ENCODE data around the gene MINAR1.

The MINAR1 gene

DNA sequence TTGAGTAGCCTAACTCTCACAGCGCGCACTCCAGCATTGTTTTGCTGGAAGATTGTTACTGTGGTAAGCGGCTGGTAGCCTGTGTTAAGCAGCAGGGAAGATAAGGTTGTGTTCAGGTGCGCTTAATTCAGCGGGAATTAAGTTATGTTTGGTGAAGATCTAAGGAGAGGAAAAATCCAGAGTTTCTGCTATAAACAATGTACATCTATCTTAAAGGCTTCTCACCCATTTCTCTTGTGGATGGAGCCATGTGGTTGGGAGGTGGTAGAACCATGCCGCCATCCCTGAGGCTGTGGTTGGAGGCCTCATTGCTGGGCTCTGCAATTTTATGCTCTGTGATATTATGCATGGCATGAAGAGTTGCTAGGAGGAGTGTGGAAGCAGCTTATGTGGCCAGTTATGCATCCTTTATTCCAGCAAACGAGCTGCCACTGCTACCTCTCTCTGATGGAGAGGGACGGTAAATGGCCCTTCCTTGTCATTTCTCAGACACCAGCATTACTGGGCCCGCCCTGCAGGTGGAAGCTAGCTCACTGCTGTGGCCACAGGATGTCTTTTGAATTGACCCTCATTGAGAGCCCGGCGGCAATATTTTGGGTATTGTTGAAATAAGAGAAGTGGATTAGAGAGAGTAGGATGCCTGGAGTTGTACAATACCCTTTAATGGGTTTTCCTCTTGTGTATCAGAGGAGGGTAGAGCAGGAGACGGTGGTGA, 1.3 kb downstream of the MINAR1 start:
- DNase-seq: no peak

DNA sequence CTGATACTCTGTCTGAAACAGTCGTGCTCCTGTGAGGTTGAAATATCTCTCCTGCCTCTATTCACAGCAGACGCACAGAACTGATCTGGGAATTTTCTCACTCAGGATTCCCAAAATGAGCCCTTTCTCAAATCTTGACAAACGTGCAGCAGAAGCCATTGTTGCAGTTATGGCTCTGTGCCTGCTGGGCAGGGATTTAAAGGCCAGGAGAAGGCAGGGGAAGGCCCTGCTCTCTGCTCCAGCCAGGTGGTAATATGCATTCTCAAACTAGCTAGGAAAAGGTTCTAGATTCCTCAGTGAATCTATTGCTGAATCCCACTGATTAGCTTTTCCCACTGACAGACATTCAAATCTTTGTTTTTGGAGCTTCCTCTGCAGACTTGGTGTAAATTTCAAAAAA, 2.2 kb downstream of the MINAR1 start:
- no peak for DNase-seq

DNA sequence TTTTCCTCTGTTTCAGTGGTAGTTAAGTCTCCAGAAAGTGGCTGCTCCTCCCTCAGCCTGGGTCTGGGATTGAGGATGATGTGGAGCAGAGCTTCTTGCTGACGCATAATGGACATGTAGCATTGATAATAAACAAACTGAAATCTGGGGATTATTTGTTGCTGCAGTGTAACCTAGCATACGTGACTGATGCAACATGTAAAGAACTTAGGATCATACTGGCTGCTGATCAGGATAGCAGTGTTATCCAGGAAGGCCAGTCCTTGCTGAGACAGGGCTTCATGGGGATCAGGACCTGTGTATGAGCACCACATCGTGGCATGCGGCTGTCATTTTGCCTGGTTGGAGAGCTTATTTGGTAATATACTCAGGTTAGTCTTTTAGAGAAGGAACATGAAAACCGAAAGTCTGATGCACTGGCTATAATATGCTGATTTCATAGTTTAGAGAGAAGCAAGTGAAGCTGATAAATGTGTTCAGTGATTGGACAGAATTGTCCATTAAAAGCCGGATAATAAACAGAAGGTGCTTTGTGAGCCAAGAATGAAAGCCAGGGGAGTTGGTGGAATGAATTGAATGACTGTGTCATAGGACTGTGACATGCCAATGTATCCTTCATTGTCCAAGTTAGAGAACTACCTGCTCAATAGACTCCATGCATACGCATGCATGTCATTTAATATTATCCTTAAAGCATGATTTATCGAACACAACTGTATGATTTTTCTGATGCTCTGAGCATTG, 4.1 kb downstream of the MINAR1 start:
- no peak for DNase-seq

DNA sequence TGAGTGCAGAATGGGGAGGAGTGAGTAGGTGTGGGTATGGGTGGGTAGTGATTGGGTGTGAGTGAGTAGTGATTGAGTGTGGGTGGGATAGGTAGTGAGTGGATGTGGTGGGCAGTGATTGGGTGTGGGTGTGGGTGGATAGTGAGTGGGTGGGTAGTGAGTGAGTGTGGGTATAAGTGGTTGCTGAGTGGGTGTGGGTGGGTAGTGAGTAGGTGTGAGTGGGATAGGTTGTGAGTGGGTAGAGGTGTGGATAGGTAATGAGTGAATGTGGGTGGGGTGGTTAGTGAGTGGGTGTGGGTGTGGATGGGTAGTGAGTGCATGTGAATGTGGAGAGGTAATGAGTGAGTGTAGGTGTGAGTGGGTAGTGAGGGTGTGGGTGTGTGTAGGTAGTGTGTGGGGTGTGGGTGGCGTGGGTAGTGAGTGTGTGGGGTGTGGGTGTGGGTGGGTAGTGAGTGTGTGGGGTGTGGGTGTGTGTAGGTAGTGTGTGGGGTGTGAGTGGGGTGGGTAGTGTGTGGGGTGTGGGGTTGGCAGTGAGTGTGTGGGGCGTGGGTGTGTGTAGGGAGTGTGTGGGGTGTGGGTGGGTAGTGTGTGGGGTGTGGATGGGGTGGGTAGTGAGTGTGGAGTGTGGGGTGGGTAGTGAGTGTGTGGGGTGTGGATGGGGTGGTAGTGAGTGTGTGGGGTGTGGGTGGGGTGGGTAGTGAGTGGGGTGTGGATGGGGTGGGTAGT, 5.3 kb downstream of the MINAR1 start:
- DNase-seq: no peak

DNA sequence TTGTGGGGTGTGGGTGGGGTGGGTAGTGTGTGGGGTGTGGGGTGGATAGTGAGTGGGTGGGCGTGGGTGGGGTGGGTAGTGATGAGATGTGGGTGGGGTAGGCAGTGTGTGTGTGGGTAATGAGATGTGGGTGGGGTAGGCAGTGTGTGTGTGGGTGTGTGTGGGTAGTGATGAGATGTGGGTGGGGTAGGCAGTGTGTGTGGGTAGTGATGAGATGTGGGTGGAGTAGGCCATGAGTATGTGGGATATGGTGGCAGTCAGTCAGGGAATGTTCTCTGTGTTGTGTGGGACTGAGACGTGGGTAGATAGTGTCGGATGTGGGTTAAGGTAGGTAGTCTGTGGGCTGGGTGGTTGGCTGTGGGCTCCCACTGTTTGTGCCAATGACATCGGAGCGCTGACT, 7.1 kb downstream of the MINAR1 start:
- no peak for DNase-seq

DNA sequence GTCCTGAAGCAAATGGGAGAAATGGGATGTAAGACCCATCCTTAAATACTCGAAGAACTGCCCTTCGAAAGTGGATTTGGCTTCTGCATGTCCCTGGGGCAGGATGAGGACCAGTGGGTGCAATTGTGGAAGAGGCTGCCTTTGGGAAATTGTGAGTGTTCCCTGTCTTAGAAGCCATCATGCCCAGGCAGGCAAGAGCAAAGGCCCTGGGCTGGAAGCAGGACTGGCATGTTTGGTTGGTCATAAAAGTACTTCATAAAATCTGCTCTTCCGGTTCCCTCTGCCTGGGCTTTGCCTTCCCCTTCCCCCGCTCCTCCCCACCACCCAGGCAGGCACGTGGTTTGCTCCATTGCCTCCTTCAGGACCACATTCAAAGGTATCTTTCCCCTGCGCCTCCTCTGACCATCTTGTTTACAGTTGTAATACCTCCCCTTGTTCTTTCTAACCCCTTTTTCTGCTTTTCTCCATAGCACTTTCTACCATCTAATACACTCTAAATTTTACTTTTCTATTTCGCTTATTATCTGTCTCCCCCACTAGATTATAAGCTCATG, 8.3 kb downstream of the MINAR1 start:
- DNase-seq: no peak

DNA sequence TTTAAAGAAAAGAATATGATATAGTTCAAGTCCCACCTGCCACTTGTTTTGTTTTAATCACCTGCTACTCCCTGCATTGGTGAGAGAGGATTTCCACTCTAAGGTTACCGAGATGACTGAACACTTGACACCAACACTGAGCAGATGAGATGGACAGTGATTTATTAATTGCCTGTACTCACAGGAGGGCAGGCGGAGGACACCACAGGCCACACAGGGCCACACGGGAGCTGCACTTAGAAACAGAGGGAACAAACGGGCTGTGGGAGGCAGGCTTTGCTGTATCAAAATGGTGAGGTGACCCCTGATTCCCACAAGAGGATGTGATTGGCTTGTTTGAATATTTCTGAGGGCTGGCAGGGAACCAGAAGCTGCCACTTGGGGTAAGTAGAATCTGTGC, 10.8 kb downstream of the MINAR1 start:
- DNase-seq: no peak

DNA sequence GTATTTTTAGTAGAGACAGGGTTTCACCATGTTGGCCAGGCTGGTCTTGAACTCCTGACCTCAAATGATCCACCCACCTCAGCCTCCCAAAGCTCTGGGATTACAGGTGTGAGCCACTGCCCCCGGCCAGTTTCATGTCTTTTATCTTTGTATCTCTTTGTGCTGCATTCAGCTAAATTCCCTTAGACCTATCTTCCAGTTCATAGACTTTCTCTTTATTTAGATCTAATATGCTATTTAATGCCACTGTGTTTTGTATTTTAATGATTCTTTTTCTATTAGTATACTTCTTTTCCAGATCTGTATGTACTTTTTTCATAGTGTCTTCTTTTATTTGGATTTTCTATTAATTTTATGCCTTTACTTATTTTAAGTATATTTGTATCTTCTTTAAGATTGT, 14.9 kb downstream of the MINAR1 start:
- no peak for DNase-seq

DNA sequence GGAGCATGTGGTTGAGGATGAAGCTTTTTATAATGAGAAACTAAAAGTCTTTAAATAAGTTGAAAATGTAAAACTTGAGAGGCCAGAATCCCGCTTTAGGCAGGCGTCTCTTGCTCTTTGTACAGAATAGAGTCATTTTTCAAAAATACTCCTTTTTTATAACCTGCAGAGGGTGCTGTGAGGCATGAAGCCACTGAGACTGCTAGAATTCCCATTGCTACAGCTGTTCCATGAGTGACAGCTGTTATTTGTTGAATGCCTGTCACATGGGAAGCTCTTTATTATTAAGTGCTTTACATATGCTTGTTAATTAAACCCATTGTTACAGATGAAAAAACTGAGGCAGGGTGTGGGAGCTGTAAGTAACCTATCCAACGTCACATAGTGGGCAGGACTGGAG, 18.5 kb downstream of the MINAR1 start:
- DNase-seq: no peak

DNA sequence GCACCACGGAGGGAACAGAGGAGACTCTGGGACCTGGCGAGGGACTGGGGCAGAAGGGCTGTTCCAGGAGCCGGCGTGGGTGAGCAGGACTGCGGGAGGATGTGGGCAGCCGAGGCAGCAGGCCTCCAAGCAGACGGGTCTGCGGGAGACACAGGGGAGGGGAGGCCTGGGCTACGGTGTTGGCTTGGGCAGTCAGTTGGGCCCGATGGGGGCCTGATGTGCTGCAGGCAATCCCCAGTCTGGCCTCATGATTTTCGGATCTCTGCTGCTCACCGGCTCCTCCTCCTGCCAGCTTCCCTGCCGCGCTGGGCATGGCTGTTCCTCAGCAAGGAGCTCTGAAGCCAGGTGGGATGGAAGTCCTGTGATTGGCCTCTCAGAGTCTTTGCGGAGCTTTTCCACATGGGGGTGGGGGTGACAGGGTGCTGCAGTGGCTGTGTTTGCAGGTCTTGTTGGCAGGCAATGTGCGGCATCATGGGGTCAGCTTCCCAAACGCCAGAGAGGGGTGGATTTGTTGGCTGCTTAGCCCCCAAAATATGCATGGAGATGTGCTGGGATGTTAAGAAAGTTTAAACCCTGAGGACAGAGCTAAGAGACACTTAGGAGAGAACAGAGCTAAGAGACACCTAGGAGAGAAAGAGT, 19.3 kb downstream of the MINAR1 start:
- no peak for DNase-seq

DNA sequence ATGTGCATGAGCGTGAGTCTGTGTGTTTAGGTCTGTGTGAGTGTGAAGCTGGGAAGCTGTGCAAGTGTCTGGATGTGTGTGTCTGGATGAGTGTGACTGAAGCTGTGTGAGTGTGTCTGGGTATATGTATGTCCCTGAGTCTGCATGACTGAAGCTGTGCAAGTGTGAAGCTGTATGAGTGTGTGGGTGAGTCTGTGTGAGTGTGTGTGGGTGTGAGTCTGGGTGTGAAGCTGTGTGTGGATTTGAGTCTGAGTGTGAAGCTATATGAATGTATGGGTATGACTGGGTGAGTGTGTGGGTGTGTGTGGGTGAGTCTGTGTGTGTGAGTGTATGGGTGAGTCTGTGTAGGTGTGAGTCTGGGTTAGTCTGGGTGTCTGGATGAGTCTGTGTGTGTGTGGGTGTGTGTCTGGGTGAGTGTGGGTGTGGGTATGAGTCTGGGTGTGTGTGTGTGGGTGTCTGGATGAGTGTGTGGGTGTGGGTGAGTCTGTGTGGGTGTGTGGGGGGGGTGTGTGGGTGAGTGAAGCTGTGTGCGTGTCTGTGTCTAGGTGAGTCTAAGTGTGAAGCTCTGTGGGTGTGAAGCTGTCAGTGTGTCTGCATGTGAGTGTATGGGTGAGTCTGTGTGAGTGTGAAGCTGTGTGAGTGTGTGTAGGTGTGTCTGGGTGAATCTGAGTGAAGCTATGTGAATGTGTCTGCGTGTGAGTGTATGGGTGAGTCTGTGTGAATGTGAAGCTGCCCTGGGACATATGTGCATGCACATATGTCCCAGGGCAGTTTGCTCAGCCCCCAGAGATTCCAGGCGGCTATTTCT, 20.3 kb downstream of the MINAR1 start:
- DNase-seq: no peak

DNA sequence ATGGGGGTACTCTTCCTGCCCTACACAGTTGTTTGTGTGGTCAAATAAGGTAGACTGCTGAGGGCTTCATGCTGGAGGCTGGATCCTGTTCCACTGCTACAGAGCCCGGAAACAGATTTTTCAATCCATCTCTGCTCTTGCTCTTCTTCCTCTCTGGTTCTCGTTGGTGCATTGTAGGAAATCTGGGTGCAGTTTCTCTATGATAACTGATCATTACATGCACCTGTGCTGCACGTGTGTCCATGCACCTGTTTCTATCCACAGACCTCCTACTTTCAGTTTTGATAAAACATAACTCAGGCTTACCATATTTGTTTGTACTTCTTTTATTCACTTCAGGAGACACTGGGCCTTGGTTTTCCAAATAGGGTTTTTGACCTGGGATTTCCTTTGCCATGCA, 21.3 kb downstream of the MINAR1 start:
- no peak for DNase-seq

DNA sequence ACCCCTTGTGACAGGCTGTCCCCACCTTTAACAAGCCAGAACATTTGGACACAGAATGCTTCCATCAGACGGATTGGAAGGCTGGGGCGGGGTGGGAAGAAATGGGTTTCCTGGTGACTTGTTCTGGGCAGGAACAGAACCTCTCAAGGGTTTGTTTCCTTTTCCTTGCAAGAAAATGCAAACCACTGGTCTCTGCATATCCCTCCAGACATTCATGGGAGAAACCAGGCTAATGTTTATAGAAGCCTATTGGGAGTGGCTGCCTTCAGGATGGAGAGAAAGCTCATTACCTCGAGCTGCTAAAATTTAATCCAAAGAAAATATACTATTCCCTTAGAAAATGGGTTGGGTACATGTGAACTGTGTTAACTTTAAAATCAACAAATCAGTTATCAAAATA, 21.9 kb downstream of the MINAR1 start:
- DNase-seq: no peak

DNA sequence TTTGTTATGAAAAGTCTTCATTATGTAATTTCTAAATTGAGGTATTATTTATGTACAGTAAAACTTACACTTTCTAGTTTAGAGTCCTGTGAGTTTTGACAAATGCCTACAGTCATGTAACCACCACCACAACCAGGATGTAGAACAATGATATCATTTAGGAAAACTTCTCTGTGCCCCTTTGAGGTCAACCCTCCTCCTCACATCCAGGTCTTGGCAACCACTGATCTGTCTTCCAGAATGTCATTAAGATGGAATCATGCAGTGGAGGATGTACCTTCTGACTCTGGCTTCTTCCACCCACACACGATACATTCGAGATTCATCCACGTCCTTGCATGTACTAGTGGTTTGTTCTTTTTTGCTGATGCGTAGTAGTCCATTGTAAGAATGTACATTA, 23.2 kb downstream of the MINAR1 start:
- DNase-seq: no peak

DNA sequence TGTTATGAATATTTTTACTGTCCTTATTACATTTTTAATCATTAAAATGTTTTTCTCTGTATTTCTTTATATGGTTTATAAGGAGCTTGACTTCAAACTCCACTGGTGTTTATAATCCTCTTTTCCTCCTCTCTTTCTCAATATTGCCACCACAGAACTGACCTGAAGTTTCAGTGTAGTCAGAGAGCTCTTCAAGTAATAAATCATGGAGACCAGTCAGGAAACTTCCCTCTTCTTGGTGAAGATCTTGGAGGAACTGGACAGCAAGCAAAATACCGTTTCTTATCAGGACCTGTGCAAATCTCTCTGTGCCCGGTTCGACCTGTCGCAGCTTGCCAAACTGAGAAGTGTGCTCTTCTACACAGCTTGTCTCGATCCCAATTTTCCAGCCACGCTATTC, 23.8 kb downstream of the MINAR1 start:
- no peak for DNase-seq

DNA sequence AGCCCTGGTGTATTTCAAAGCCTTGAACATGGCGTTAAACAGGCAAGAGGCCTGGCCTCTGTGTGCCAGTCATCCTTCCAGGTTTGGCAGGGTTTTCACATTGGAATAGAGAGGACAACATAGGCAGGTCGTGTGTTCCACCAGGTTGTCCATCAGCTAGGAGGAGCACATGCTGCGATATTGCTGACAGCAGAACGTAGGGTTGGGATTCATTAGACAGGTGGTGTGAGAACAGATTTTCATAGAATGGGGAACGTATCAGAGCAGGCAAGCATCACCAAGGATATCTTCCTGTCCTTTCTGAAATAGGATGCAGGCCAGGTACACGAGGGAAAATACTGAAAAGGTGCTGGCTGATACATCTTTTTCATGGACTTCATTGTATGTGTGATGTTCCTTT, 26.4 kb downstream of the MINAR1 start:
- no peak for DNase-seq

DNA sequence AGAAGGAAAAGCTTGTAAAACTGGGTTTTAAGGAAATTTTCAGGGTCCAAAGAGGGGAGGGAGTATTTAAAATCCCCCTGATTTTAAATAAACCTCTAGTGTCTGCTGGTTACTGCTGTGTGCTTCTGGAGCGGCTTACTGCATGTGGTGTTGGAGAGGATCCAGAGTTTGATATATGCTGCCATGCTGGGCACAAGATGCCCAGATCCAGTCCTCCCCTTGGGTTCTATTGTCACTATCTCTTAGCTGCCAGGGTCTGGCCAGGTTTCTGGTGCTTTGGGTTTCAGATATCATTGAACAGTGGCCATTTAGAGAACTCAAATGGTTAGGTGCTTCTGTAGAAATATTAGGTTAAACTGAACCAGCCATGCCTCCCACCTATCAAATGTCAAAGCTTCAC, 27.5 kb downstream of the MINAR1 start:
- no peak for DNase-seq

DNA sequence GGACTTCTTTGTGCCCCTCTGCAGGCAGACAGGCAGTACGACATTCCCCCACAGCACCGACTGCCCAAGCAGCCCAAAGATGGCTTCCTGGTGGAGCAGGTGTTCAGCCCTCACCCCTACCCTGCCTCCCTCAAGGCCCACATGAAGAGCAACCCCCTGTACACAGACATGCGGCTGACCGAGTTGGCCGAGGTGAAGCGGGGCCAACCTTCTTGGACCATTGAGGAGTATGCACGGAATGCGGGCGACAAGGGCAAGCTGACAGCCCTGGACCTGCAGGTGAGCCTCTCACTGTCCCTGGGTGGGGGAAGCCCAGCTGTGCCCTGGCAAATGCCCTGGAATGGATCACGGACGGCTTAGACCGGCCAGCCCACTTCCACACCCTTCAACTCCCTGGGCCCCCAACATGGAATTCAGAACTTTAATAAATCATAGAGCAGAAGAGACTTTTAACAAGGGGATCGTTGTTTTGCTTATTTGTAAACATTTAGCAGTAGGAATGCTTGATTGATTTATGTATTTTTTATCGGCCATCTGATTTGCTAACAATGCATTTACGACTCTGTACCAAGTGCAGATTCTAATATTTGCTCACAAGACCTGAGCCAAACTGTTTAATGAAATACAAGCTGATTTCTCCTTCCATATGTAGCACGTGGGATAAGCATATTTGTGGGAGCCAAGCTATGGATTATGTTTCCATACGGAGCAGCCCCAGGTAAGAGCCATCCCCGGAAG, 31.1 kb downstream of the MINAR1 start:
- no peak for DNase-seq

DNA sequence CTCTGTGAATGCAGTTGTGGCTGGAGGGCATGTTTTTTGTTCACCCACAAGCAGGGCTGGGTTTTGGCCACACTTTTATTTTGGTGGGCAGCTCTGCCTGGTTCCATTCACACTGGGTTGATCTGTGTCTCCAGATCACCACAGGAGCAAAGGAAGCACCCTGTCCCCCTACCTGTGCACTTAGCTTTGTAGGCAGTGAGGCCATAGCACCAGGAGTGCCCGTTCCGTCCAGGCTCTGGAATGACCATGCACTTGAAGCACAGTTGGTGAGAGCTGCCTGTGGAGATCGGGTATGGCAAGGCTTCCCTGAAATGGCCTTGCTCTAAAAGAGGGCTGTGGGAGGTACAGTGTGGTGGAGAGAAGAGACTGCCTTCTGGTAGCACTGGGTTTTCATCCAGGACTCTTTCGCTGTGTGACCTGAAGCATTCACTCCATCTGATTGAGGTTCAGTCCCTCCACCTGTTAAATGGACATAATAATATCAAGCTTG, 31.7 kb downstream of the MINAR1 start:
- no peak for DNase-seq

DNA sequence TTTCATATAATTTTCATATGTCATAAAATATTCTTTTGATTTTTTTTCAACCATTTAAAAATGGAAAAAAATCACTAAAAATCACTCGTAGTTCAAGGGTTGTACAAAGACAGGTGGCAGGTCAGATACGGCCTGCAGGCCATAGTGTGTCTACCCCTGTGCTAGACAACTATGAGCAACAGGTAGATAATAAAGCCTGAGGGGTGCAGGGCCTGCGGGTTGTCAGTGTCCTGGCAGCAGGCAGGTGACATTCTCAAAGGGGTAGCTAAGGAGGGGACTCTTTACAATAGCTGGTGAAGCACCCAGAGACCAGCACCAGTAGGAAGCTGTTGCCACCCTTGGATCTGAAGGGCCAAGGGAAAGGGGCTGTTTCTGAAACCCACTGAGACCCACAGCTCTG, 34.4 kb downstream of the MINAR1 start:
- DNase-seq: no peak

DNA sequence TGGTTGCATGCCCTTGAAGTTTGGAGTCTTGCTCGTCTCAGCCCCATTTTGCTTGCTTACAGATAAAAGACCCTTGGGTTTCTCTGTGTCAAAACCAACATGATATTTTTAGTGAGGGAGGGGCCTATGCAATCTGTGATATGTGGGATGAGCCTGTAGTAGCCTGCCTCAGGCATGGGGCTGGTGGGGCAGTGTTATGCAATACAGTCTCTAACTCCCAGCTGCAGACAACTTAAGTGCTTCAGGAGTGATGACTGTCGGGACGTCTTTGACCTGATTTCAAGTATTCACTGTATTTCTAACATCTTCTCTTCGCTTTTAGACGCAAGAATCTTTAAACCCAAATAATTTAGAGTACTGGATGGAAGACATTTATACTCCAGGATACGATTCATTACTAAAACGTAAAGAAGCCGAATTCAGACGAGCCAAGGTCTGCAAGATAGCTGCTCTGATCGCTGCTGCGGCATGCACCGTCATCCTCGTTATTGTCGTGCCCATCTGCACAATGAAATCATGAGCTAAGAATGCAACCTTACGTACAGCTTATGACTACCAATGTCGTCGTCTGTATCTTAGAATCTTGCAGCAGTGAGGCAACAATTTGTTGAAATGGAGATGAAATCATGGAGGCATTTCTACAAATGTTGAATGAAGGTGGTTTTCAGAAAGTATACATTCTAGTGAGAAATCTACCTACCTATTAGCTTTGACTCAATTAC, 35.9 kb downstream of the MINAR1 start:
- no peak for DNase-seq
